Neuronal stem cell (in vitro differentiated cells): ENCODE measurements around the gene FOXN3.
A peak's percentile ranks its signal among the peaks of the same experiment; 100 is the strongest.

Experiments used
- DNase-seq: peaks from one replicate; pipeline ENCODE4 v3.0.0-alpha.2; 2013; ENCODE audit warnings: low spot score
- H2AFZ ChIP-seq: one replicate; pipeline ENCODE4 v1.6.1; 2013; ENCODE audit warnings: mild to moderate bottlenecking, low read length, inconsistent platforms
- H2AK5ac ChIP-seq: 2 replicates; pipeline ENCODE4 v1.6.1; 2013; ENCODE audit warnings: low read depth, mild to moderate bottlenecking, inconsistent platforms, low read length, moderate library complexity, mixed read lengths
- H2BK120ac ChIP-seq: 2 replicates; pipeline ENCODE4 v1.6.1; 2013; ENCODE audit warnings: low read depth, mild to moderate bottlenecking, inconsistent platforms, low read length, moderate library complexity, mixed read lengths
- H2BK12ac ChIP-seq: one replicate; pipeline ENCODE4 v1.6.1; 2013; ENCODE audit warnings: low read length, inconsistent platforms
- H2BK15ac ChIP-seq: 2 replicates; pipeline ENCODE4 v1.6.1; 2013; ENCODE audit warnings: mild to moderate bottlenecking, low read length, inconsistent platforms, mixed read lengths
- H2BK5ac ChIP-seq: one replicate; pipeline ENCODE4 v1.6.1; 2013; ENCODE audit warnings: inconsistent platforms, mild to moderate bottlenecking, low read length, moderate library complexity
- H3K14ac ChIP-seq: one replicate; pipeline ENCODE4 v1.6.1; 2013; ENCODE audit warnings: low read length, inconsistent platforms
- H3K18ac ChIP-seq: 2 replicates; pipeline ENCODE4 v1.6.1; 2013; ENCODE audit warnings: low read length, inconsistent platforms
- H3K23ac ChIP-seq: 2 replicates; pipeline ENCODE4 v1.6.1; 2013; ENCODE audit warnings: low read depth, mild to moderate bottlenecking, mixed read lengths, low read length, inconsistent platforms; ENCODE audit not compliant: poor library complexity
- H3K27ac ChIP-seq: replicated peaks from 3 replicates; pipeline ENCODE4 v1.5.1; 2013; ENCODE audit warnings: low read length, inconsistent platforms
- H3K27me3 ChIP-seq, 3 experiments: 2 replicates each; pipeline ENCODE4 v1.6.1; 2013; ENCODE audit warnings: low read length in 3 of 3, mild to moderate bottlenecking in 2 of 3, inconsistent platforms in 1 of 3, low read depth in 1 of 3, mixed read lengths in 1 of 3, moderate library complexity in 1 of 3; ENCODE audit not compliant: control insufficient read depth in 3 of 3, insufficient read depth in 3 of 3
- H3K36me3 ChIP-seq, 2 donors: replicated peaks in 1 of 2; 2 replicates each; pipeline ENCODE4 v1.6.1; 2013; ENCODE audit warnings: low read length in 2 of 2; ENCODE audit not compliant: control insufficient read depth in 2 of 2, insufficient read depth in 2 of 2
- H3K4ac ChIP-seq: 2 replicates; pipeline ENCODE4 v1.6.1; 2013; ENCODE audit warnings: inconsistent platforms, mild to moderate bottlenecking, low read length, moderate library complexity
- H3K4me1 ChIP-seq, 2 donors: 1 replicate in 1 of 2; 2 replicates in 1 of 2; pipeline ENCODE4 v1.6.1; 2013; ENCODE audit warnings: low read length in 2 of 2, low read depth in 1 of 2; ENCODE audit not compliant: control insufficient read depth in 2 of 2, insufficient read depth in 1 of 2
- H3K4me2 ChIP-seq: one replicate; pipeline ENCODE4 v1.6.1; 2013; ENCODE audit warnings: mild to moderate bottlenecking, low read length, inconsistent platforms; ENCODE audit not compliant: insufficient read depth, poor library complexity, severe bottlenecking
- H3K4me3 ChIP-seq, 2 donors: 2 replicates each; pipeline ENCODE4 v1.5.1; 2013; ENCODE audit warnings: low read length in 2 of 2, mild to moderate bottlenecking in 2 of 2, inconsistent platforms in 1 of 2, moderate library complexity in 1 of 2
- H3K79me1 ChIP-seq: one replicate; pipeline ENCODE4 v1.6.1; 2013; ENCODE audit warnings: low read depth, mild to moderate bottlenecking, inconsistent platforms, low read length, moderate library complexity
- H3K9ac ChIP-seq: one replicate; pipeline ENCODE4 v1.6.1; 2013; ENCODE audit warnings: mild to moderate bottlenecking, low read depth, low read length, inconsistent platforms; ENCODE audit not compliant: poor library complexity
- H3K9me3 ChIP-seq, 2 donors: replicated peaks in 1 of 2; 2 replicates each; pipeline versions ENCODE3 to v1.6.1; 2013; ENCODE audit warnings: low read length in 2 of 2, mild to moderate bottlenecking in 2 of 2, inconsistent platforms in 1 of 2, low read depth in 1 of 2, mixed read lengths in 1 of 2, moderate library complexity in 1 of 2; ENCODE audit not compliant: control insufficient read depth in 2 of 2, insufficient read depth in 1 of 2
- H4K8ac ChIP-seq: one replicate; pipeline ENCODE4 v1.6.1; 2013; ENCODE audit warnings: low read depth, mild to moderate bottlenecking, inconsistent platforms, low read length, moderate library complexity
- H4K91ac ChIP-seq: one replicate; pipeline ENCODE4 v1.6.1; 2013; ENCODE audit warnings: low read length, low read depth, mild to moderate bottlenecking, inconsistent platforms; ENCODE audit not compliant: poor library complexity
- WGBS, 2 donors: extraction: QIAGEN DNeasy Blood & Tissue Kit; methylation state at CpG; one replicate each; pipeline ENCODE4 v1.1.7; 2013; ENCODE audit warnings: missing lambda C conversion rate in 2 of 2, mixed read lengths in 1 of 2; ENCODE audit not compliant: insufficient read length in 2 of 2, insufficient replicate concordance in 1 of 2; ENCODE audit errors: extremely low coverage in 2 of 2; 5-methylcytosine and 5-hydroxymethylcytosine counted together

Gene FOXN3

GRCh38 chr14:89194376-89194775 lies 222.7 kb downstream of the FOXN3 start:
- Histone ChIP-seq H3K4me2 (no peak overlapping the region), H3K9ac (no peak overlapping the region), H4K8ac (no peak overlapping the region), H3K4me1 (peaks cover 0 to 13% of the 10 kb centered on the region in 2 donors), H3K18ac (no peak overlapping the region), H3K9me3 (peaks cover 0 to 10% of the 10 kb centered on the region in 2 donors), H3K27ac (no peak overlapping the region), H2BK120ac (no peak overlapping the region), H3K79me1 (no peaks in the 10 kb centered on the region), H2BK12ac (no peak overlapping the region), H3K23ac (no peak overlapping the region), H3K27me3 (no peaks in the 10 kb centered on the region), H3K4ac (no peak overlapping the region), H4K91ac (no peak overlapping the region), H2BK15ac (no peak overlapping the region), H2AK5ac (no peak overlapping the region), H3K14ac (no peak overlapping the region), H3K36me3 (peaks cover 0 to 5% of the 10 kb centered on the region in 2 donors), H2AFZ (no peak overlapping the region), H3K4me3 (no peak overlapping the region), H2BK5ac (no peak overlapping the region)
- DNase-seq = no peak
- WGBS, 2 donors = no CpG with 5 or more reads among the region's 1 CpG

DNA sequence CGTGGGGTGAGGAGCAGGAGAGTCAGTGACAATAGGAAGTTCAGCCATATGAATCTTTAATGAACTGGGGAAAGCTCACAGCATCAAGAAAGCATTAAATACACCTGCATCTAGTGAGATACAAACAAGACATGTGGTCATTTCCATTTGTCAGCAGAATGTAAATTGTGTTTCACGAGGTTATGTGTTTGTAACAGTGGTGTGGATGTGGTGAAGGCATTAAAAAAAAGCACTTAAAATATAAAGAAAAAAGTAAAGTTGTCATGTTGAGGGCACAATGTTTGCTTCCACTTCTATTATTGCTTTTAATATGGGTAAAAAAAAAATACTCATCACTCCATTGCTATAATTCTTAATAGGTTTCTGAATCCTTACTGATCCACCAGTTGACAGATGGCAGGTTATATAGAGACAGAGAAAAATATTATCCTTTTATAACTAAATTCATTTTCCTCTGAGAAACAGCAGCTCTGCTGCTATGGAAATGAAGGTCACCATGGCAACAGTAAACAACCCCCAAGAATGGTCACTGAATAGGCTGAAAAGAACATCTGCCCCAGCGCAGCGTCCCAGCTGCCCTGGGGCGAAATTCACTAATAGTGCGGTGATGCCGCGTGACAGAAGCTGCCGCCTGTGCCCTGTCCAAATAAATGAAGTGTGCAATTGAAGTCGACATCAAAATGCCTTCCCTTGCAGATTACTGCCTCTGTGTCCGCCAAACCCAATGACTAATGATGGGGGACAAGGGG lies 226.1 kb downstream of the FOXN3 start:
- Histone ChIP-seq H3K36me3 (peaks cover 0 to 19% of the 10 kb centered on the region in 2 donors), H3K4me1 (peaks cover 5 to 13% of the 10 kb centered on the region in 2 donors), H4K8ac (no peak overlapping the region), H3K9me3 (peaks cover 0 to 7% of the 10 kb centered on the region in 2 donors), H3K9ac (no peak overlapping the region), H2BK120ac (no peak overlapping the region), H2BK5ac (no peak overlapping the region), H3K18ac (no peak overlapping the region), H3K23ac (no peak overlapping the region), H3K4ac (no peak overlapping the region), H2AFZ (no peak overlapping the region), H4K91ac (no peak overlapping the region), H3K4me2 (no peak overlapping the region), H3K4me3 (no peak overlapping the region), H2AK5ac (no peak overlapping the region), H3K79me1 (no peaks in the 10 kb centered on the region), H2BK15ac (no peak overlapping the region), H2BK12ac (no peak overlapping the region), H3K27ac (no peak overlapping the region), H3K14ac (no peak overlapping the region), H3K27me3 (no peaks in the 10 kb centered on the region)
- DNase-seq = peak; percentile 14
- WGBS, 2 donors = no CpG with 5 or more reads among the region's 11 CpGs

DNA sequence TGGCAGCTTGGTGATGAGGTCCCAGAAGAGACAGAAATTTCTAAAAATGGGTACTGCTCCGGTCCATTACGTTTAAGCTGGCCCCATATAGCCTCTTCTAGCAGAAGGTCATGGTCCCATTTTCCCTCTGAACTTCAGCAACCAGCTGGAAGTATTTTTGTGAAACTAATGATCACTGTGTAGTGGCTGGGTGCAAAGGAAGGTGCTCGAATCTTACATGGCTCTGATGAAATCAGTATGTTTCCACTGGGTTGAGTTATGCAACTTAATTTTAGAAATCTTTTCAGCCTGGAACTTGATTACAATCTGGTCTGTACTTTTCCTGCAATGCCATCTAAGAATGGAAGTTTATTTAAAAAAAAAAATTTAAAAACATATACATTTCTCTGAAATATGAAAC lies 228.5 kb downstream of the FOXN3 start:
- Histone ChIP-seq H3K18ac (no peak overlapping the region), H3K14ac (no peak overlapping the region), H3K79me1 (no peaks in the 10 kb centered on the region), H3K36me3 (peaks cover 0 to 19% of the 10 kb centered on the region in 2 donors), H3K9me3 (peaks cover 0 to 4% of the 10 kb centered on the region in 2 donors), H3K4me1 (peaks cover 8 to 13% of the 10 kb centered on the region in 2 donors), H3K9ac (no peak overlapping the region), H2BK5ac (no peak overlapping the region), H2AK5ac (no peak overlapping the region), H2AFZ (no peak overlapping the region), H3K4me2 (no peak overlapping the region), H3K27me3 (no peaks in the 10 kb centered on the region), H2BK15ac (no peak overlapping the region), H2BK120ac (no peak overlapping the region), H3K23ac (no peak overlapping the region), H3K4me3 (no peak overlapping the region), H4K8ac (no peak overlapping the region), H2BK12ac (no peak overlapping the region), H3K4ac (no peak overlapping the region), H3K27ac (no peak overlapping the region), H4K91ac (no peak overlapping the region)
- no CpG with 5 or more reads among the region's 3 CpGs for WGBS, 2 donors
- no peak for DNase-seq

- WGBS, 2 donors = no CpG with 5 or more reads among the region's 6 CpGs
Measured at GRCh38 chr14:89187501-89187900, 229.5 kb downstream of the FOXN3 start.

More at GRCh38 chr14:89187501-89187900, 229.5 kb downstream of the FOXN3 start:
- Histone ChIP-seq H3K27ac (no peak overlapping the region), H2BK5ac (no peak overlapping the region), H3K18ac (peak overlapping the region; percentile 25), H3K4me3 (no peak overlapping the region), H2AFZ (no peak overlapping the region), H3K4me1 (peaks cover 8 to 13% of the 10 kb centered on the region in 2 donors), H2AK5ac (no peak overlapping the region), H3K9ac (no peak overlapping the region), H3K4ac (no peak overlapping the region), H2BK15ac (no peak overlapping the region), H4K8ac (no peak overlapping the region), H3K14ac (no peak overlapping the region), H3K79me1 (no peaks in the 10 kb centered on the region), H3K36me3 (peaks cover 0 to 19% of the 10 kb centered on the region in 2 donors), H3K27me3 (no peaks in the 10 kb centered on the region), H2BK120ac (no peak overlapping the region), H3K9me3 (no peaks in the 10 kb centered on the region), H3K4me2 (no peak overlapping the region), H4K91ac (no peak overlapping the region), H2BK12ac (no peak overlapping the region), H3K23ac (no peak overlapping the region)
- DNase-seq = no peak
